Thoracic aorta (tissue), 2 donors: ENCODE results near the gene KLF3. TPM values are rescaled to one million over a fixed set of nuclear protein-coding genes. Genes with fewer than 3 reads are reported as not detected.

ENCODE experiments used
- ATAC-seq: fragments of 150-250 bp; one replicate; pipeline ENCODE4 v1.8.0; 2017; ENCODE audit warnings: low read depth; ENCODE audit not compliant: insufficient number of reproducible peaks, low FRiP score
- DNase-seq: peaks from one replicate; pipeline ENCODE4 v3.0.0-alpha.2; 2020; ENCODE audit warnings: low spot score
- H3K27ac ChIP-seq, 2 donors: fragments of 200-600 bp; sonication (generic); 1 replicate in 1 of 2; 2 replicates in 1 of 2; pipeline ENCODE4 v1.5.1; 2016; ENCODE audit warnings: mild to moderate bottlenecking in 2 of 2, moderate library complexity in 2 of 2
- H3K27me3 ChIP-seq: fragments of 200-600 bp; sonication (generic); replicated peaks from 2 replicates; pipeline ENCODE4 v1.6.0; 2016; ENCODE audit warnings: mild to moderate bottlenecking; ENCODE audit not compliant: insufficient read depth
- H3K36me3 ChIP-seq: fragments of 200-600 bp; sonication (generic); one replicate; pipeline ENCODE4 v1.5.1; 2016
- H3K4me1 ChIP-seq, 2 donors: fragments of 200-600 bp; sonication (generic); 1 replicate in 1 of 2; 2 replicates in 1 of 2; pipeline versions ENCODE4 v1.5.1 to v1.6.0; 2016; ENCODE audit warnings: low read depth in 2 of 2, mild to moderate bottlenecking in 1 of 2; ENCODE audit not compliant: control insufficient read depth in 1 of 2
- H3K4me3 ChIP-seq: fragments of 200-600 bp; sonication (generic); 2 replicates; pipeline ENCODE4 v1.5.1; 2016; ENCODE audit warnings: mild to moderate bottlenecking
- H3K9me3 ChIP-seq: fragments of 200-600 bp; sonication (generic); 2 replicates; pipeline ENCODE4 v1.5.1; 2016
- total RNA-seq, 2 donors: library from RNA; depleted of rRNA; stranded (reverse); fragments of >200 nt; gene quantifications; one replicate each; pipeline versions ENCODE4 v1.1.0 to v1.2.3, GENCODE V29; 2016
- TF ChIP-seq, protein P1 (sequence below): fragments of 200-600 bp; sonication (generic); IDR thresholded peaks from one replicate; pipeline ENCODE4 v1.5.1; 2019; ENCODE audit warnings: antibody characterized with exemption

Gene KLF3
- total RNA-seq, 2 donors from 2014 or later, result 45.8 to 53.4 TPM

DNA sequence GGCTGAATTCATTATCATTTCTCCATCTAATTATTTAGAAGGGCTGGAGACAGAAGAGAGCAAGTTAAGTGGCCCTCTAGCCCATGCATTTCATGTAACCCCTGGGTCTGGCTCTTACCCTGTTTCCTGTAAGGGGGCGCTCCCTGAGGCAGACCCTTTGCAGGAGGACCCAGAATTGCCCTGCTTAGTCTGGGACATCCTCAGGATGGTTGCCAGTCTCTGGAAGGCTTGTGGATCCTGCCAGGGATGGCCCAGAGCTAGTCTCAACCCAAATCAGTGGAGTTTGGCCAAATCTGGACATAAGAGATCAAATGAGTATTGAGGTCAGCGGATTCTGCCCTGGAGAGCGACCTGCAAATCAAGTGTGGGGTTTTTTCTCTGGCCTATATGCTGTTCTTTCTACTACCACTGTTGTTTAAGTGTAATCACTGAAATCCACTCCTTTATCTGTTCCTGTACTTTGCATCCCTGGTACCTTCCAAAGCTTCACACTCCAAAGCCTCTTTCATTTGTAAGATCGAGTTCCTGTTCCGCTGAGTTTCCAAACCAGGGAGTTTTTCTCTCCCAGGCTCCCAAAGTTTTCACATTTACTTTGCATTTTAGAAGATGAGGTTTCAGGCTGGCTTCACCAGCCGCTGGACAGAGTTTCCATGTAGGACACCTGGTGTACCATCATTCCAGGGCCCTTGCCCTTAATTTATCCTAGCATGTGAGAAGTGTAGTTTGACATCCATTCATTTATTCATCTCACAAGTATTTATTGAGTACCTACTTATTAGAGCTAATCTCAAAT, 6.3 kb downstream of the KLF3 start:
- no peaks in the 10 kb centered on the region for H3K36me3 ChIP-seq
- H3K4me1 ChIP-seq, result peaks cover 76 to 86% of the 10 kb centered on the region in 2 donors
- ATAC-seq (no peak), DNase-seq (no peak)
- TF ChIP-seq, protein P1, sequence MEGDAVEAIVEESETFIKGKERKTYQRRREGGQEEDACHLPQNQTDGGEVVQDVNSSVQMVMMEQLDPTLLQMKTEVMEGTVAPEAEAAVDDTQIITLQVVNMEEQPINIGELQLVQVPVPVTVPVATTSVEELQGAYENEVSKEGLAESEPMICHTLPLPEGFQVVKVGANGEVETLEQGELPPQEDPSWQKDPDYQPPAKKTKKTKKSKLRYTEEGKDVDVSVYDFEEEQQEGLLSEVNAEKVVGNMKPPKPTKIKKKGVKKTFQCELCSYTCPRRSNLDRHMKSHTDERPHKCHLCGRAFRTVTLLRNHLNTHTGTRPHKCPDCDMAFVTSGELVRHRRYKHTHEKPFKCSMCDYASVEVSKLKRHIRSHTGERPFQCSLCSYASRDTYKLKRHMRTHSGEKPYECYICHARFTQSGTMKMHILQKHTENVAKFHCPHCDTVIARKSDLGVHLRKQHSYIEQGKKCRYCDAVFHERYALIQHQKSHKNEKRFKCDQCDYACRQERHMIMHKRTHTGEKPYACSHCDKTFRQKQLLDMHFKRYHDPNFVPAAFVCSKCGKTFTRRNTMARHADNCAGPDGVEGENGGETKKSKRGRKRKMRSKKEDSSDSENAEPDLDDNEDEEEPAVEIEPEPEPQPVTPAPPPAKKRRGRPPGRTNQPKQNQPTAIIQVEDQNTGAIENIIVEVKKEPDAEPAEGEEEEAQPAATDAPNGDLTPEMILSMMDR, result no peak
- peak overlapping the region; percentile 15 for H3K4me3 ChIP-seq
- H3K9me3 ChIP-seq, result no peaks in the 10 kb centered on the region
- H3K27ac ChIP-seq, result peak overlapping the region; percentile 46 to 100
- no peaks in the 10 kb centered on the region for H3K27me3 ChIP-seq

- no peaks in the 10 kb centered on the region for H3K27me3 ChIP-seq
- H3K4me1 ChIP-seq, result peaks cover 83 to 93% of the 10 kb centered on the region in 2 donors
- DNase-seq, result no peak
- peak overlapping the region; percentile 88 to 100 for H3K27ac ChIP-seq
- H3K36me3 ChIP-seq, result no peaks in the 10 kb centered on the region
- H3K9me3 ChIP-seq, result no peaks in the 10 kb centered on the region
- TF ChIP-seq, protein P1, result no peak
- H3K4me3 ChIP-seq, result peak overlapping the region; percentile 15
- no peak for ATAC-seq
Observed at GRCh38 chr4:38670939-38671591, 7.1 kb downstream of the KLF3 start.

DNA sequence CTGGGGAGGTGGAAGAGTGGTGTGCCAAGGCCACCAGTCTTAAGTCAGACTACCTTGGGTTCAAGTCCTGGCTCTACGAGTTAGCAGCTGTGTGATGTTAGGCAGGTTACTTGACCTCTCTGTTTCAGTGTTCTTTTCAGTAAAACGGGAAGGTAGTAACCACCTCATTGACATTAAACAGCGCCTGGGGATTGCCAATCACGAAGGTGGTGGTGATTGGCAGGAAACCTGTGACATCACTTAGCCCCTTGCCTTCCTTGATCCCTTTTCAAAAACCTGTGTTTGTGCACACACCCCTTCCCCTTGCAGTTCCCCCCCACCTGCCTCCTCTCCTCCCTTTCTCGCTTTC, 7.6 kb downstream of the KLF3 start:
- H3K4me3 ChIP-seq, result peak overlapping the region; percentile 15
- H3K27ac ChIP-seq, result peak overlapping the region; percentile 88 to 100
- H3K4me1 ChIP-seq, result peaks cover 82 to 92% of the 10 kb centered on the region in 2 donors

GRCh38 chr4:38672074-38672396, 8.0 kb downstream of the KLF3 start:
- no peak for ATAC-seq
- peak overlapping the region; percentile 34 for H3K4me3 ChIP-seq
- H3K4me1 ChIP-seq, result peaks cover 81 to 90% of the 10 kb centered on the region in 2 donors

More for the DNA sequence above, 7.6 kb downstream of the KLF3 start:
- no peaks in the 10 kb centered on the region for H3K27me3 ChIP-seq
- DNase-seq (no peak), ATAC-seq (no peak)
- H3K9me3 ChIP-seq, result no peaks in the 10 kb centered on the region
- H3K36me3 ChIP-seq, result no peaks in the 10 kb centered on the region
- TF ChIP-seq, protein P1, result no peak

More at GRCh38 chr4:38672074-38672396, 8.0 kb downstream of the KLF3 start:
- H3K9me3 ChIP-seq, result no peaks in the 10 kb centered on the region
- H3K36me3 ChIP-seq, result no peaks in the 10 kb centered on the region
- TF ChIP-seq, protein P1, result no peak
- H3K27me3 ChIP-seq, result no peaks in the 10 kb centered on the region
- DNase-seq, result no peak
- H3K27ac ChIP-seq, result peak overlapping the region; percentile 88 to 100
